Testis (tissue), 3 donors: ENCODE measurements around the gene MPP4. TPM values are rescaled to one million over a fixed set of nuclear protein-coding genes. Genes with fewer than 3 reads are reported as not detected.

Source experiments
- DNase-seq: peaks from one replicate; pipeline ENCODE4 v3.0.0-alpha.2; 2019
- H3K27ac ChIP-seq, 2 donors: fragments of 200-600 bp; sonication (generic); one replicate each; pipeline ENCODE4 v1.5.1; 2019
- H3K27me3 ChIP-seq: fragments of 200-600 bp; sonication (generic); one replicate; pipeline ENCODE4 v1.5.1; 2019
- H3K36me3 ChIP-seq: fragments of 200-600 bp; sonication (generic); one replicate; pipeline ENCODE4 v1.5.1; 2017; ENCODE audit warnings: low read depth; ENCODE audit errors: missing control alignments
- H3K4me1 ChIP-seq: fragments of 200-600 bp; sonication (generic); one replicate; pipeline ENCODE4 v1.5.1; 2019
- H3K4me3 ChIP-seq, 2 donors: fragments of 200-600 bp; sonication (generic); one replicate each; pipeline ENCODE4 v1.5.1; 2017 to 2019
- H3K9me3 ChIP-seq: fragments of 200-600 bp; sonication (generic); one replicate; pipeline ENCODE4 v1.5.1; 2017
- CTCF ChIP-seq, 3 experiments: fragments of 450-650 bp in 2 of 3; fragments of 200-600 bp in 1 of 3; sonication (generic) in 1 of 3; IDR thresholded peaks; one replicate each; pipeline ENCODE4 v1.5.1; 2016 to 2019; ENCODE audit warnings: antibody characterized with exemption in 3 of 3, mild to moderate bottlenecking in 2 of 3, moderate library complexity in 1 of 3
- POLR2A ChIP-seq: fragments of 450-650 bp; IDR thresholded peaks from one replicate; pipeline ENCODE4 v1.6.1; 2017; ENCODE audit warnings: antibody characterized with exemption, mild to moderate bottlenecking, moderate library complexity
- WGBS, 2 donors: methylation state at CpG; one replicate each; pipeline ENCODE4 v1.1.5; 2018; 5-methylcytosine and 5-hydroxymethylcytosine counted together
- intact Hi-C: fragments of 100-400 bp; cut with DNase I; formaldehyde crosslinking; loops from one replicate; pipeline ENCODE4 v1.15.1; 2023; ENCODE audit warnings: low total_unique reads
- polyA plus RNA-seq: library from polyadenylated mRNA; stranded (reverse); fragments of 350-450 nt; fragmentation: Illumina TruSeq; extraction: RNeasy Lipid Tissue Mini Kit (QIAGEN cat#74804); gene quantifications from one replicate; pipeline ENCODE4 v1.2.3, GENCODE V29; 2014; ENCODE audit warnings: low read depth, low replicate concordance; ENCODE audit not compliant: insufficient read depth
- total RNA-seq, 2 donors: library from RNA; depleted of rRNA; stranded (reverse); fragments of >200 nt; gene quantifications; one replicate each; pipeline ENCODE4 v1.2.3, GENCODE V29; 2016

MPP4 gene
- total and polyA plus RNA-seq, 3 donors from 2014 or later, result 0.28 TPM; not detected in 2

GRCh38 chr2:201642086-201642578, 56.3 kb downstream of the MPP4 start:
- intact Hi-C loops, result no loop called here
- TF ChIP-seq CTCF (IDR thresholded peaks at IDR 0.05) (no peak), POLR2A (no peak)
- peaks cover 3% of the 10 kb centered on the region for H3K4me1 ChIP-seq
- no peaks in the 10 kb centered on the region for H3K9me3 ChIP-seq
- 0 to 1% methylated on average over 16 of the region's 16 CpGs for WGBS, 2 donors
- H3K36me3 ChIP-seq, result no peaks in the 10 kb centered on the region
- no peaks in the 10 kb centered on the region for H3K27me3 ChIP-seq
- H3K27ac ChIP-seq, result peak overlapping the region; percentile 94
- peak overlapping the region; percentile 80 to 93 for H3K4me3 ChIP-seq
- DNase-seq, result no peak

DNA sequence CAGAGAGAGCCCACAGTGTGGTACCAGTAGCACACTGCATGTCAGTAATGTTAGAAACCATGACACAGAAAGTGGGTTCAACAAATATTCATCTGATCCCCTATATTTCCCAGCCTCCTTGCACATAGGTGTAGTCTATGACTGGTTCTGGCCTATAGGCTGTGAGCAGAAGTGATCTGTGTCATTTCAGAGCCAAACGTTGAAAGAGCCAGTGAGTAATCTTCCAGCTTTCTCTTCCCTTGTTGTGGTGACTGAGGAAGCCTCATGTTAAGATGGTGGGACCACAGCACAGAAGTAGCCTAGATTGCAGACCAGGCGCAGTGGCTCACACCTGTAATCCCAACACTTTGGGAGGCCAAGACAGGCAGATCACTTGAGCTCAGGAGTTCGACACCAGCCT, 59.2 kb downstream of the MPP4 start:
- Histone ChIP-seq H3K36me3 (no peaks in the 10 kb centered on the region), H3K4me1 (peaks cover 3% of the 10 kb centered on the region), H3K27me3 (no peaks in the 10 kb centered on the region), H3K4me3 (no peak overlapping the region), H3K9me3 (no peaks in the 10 kb centered on the region), H3K27ac (no peak overlapping the region)
- 89 to 94% methylated on average over 3 of the region's 3 CpGs for WGBS, 2 donors
- no peak for DNase-seq
- intact Hi-C loops, result no loop called here
- TF ChIP-seq POLR2A (no peak), CTCF (IDR thresholded peaks at IDR 0.05) (no peak)

- DNase-seq, result no peak
- Histone ChIP-seq H3K27ac (no peak overlapping the region), H3K4me1 (peaks cover 3% of the 10 kb centered on the region), H3K9me3 (no peaks in the 10 kb centered on the region), H3K27me3 (no peaks in the 10 kb centered on the region), H3K4me3 (no peak overlapping the region), H3K36me3 (no peaks in the 10 kb centered on the region)
- 73 to 84% methylated on average over 4 of the region's 4 CpGs for WGBS, 2 donors
- intact Hi-C loops, result no loop called here
- TF ChIP-seq CTCF (IDR thresholded peaks at IDR 0.05), result no peak
- no peak for TF ChIP-seq POLR2A
These were observed 60.1 kb downstream of the MPP4 start for GRCh38 chr2:201638326-201638725.

DNA sequence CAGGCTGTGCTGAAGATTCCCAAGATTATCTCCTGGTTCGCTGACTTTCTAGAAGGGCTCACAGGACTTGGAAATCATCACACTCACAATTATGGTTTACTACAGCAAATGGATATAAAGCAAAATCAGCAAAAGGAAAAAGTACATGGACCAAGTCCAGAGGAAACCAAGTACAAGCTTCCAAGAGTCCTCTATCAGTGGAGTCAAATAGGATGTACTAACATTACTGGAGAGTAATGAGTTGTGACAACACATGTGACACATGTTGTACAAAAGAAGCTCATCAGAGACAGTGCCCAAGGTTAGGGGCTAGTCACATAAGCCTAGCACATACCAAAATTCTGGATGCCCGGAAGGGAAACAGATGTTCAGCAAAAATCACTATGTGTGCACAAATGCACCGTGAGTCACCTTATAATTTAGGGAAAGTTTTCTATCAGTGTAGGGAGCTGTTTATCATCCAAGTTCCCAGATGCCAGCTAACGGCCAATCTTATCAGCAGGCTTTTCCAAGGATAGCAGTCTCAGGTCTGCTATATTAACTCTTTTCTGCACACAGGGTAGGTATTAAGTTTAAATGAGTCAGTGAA, 64.7 kb downstream of the MPP4 start:
- Histone ChIP-seq H3K4me3 (no peak overlapping the region), H3K27me3 (no peaks in the 10 kb centered on the region), H3K4me1 (no peaks in the 10 kb centered on the region), H3K9me3 (no peaks in the 10 kb centered on the region), H3K36me3 (no peaks in the 10 kb centered on the region), H3K27ac (no peak overlapping the region)
- TF ChIP-seq POLR2A (no peak), CTCF (IDR thresholded peaks at IDR 0.05) (no peak)
- no peak for DNase-seq
- 75 to 83% methylated on average over 4 of the region's 4 CpGs for WGBS, 2 donors
- intact Hi-C loops, result no loop called here

DNA sequence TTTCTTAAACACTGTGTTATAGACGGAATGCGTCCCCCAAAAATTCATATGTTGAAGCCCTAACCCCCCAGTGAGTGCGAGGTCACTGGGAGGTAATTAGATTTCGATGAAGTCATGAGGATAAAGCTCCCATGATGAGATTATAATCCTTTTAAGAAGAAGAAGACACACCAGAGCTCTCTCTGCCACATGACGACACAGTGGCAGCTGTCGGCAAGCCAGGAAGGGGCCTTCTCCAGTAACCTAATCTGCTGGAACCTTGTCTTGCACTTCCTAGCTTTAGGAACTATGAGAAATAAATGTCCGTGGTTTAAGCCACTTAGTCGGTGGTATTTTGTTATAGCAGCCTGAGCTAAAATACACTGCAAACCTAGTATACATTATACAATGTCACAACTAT, 67.4 kb downstream of the MPP4 start:
- Histone ChIP-seq H3K36me3 (no peaks in the 10 kb centered on the region), H3K27ac (no peak overlapping the region), H3K27me3 (no peaks in the 10 kb centered on the region), H3K4me3 (no peak overlapping the region), H3K9me3 (no peaks in the 10 kb centered on the region), H3K4me1 (no peaks in the 10 kb centered on the region)
- intact Hi-C loops, result no loop called here
- no peak for DNase-seq
- WGBS, 2 donors, result 96 to 97% methylated on average over 8 of the region's 8 CpGs
- TF ChIP-seq CTCF (IDR thresholded peaks at IDR 0.05), result no peak
- TF ChIP-seq POLR2A, result no peak
